Right renal cortex interstitium (tissue), 3 donors: ENCODE measurements around the gene NECAP2. TPM values are rescaled to one million over a fixed set of nuclear protein-coding genes. Genes with fewer than 3 reads are reported as not detected.
"Not testable (repeated sequence)": the region's sequence is repeated elsewhere in the genome, so short reads cannot be mapped to it uniquely, and the experiment has no call there.

ENCODE experiments used
- DNase-seq, 3 donors: peaks; one replicate each; pipeline ENCODE4 v3.0.0-alpha.2; 2013; ENCODE audit warnings: low read depth in 3 of 3, low spot score in 2 of 3
- polyA plus RNA-seq, 3 donors: library from polyadenylated mRNA; unstranded; fragments of 120-200 nt; gene quantifications; one replicate each; pipeline ENCODE4 v1.2.1, GENCODE V29; 2013; ENCODE audit not compliant: insufficient read length in 3 of 3

The NECAP2 gene
- polyA plus RNA-seq, 3 donors: 65.7 to 69.6 (median 67.3) TPM

DNA sequence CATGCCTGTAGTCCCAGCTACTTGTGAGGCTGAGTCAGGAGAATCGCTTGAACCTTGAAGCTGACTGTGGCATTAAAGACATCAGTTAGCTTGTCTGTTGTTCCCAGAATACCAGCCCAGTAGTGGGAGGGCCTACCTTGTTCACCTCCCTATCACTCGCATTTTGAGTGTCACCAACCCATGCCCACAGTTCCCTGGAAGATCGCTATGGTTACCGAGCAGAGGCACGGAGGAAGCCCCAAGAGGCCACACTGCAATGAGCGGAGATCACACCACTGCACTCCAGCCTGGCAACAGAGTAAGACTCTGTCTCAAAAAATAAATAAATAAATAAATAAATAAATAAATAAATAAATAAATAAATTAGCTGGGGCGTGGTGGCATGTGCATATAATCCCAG, 52.4 kb downstream of the NECAP2 start:
- DNase-seq: not testable (repeated sequence)

DNA sequence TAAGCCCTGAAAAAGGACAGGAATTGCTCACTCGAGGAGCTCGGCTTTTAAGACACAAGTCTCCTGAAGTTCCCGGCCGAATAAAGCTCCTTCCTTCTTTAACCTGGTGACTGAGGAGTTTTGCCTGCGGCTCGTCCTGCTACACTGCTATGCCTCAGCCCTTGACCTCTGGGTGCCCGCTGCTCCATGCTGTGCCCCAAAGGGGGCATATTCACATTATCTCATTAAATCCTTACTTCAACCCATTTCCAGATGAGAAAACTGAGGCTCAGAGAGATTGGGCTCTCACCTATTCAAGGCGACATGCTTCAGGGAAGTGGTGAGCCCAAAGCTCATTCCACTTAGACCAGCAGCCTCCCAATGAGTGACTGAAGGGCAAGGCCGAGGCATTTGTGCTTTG, 53.2 kb downstream of the NECAP2 start:
- DNase-seq: not testable (repeated sequence)

DNA sequence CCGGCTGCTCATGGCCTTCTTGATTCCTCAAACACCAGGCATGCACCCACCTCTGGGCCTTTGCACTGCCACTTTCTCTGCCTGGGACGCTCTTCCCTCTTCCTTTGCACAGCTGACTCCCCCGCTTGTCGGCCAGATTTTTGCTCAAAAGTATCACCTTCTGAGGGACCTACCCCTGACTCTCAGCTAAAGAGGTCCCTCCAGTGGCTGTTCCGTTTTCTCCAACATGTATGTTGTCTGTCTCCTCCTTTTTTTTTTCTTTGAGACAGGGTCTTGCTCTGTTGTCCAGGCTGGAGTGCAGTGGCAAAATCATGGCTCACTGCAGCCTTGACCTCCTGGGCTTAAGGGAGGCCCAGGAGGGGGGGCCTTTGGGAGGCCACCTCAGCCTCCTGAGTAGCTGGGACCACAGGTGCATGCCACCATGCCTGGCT, 57.0 kb downstream of the NECAP2 start:
- DNase-seq: not testable (repeated sequence)

DNA sequence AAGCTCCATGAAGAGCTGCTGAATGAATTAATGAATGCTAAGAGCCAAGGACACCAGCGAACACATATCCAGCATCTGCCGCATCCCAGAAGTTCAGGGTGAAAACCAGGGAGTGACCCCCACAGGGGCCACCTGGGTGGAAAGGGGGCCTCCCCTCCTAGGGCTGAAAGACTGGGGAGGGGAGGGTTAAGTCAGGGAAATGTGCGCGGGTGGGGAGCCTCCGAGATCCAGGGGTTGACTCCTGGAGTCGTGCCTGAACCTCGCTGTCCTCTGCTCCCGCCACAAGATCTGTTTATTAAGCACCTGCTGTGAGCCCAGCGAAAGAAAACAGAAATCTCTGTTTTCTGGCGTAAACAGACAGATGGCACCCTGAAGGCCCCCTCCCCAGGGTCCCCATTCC, 57.5 kb downstream of the NECAP2 start:
- not testable (repeated sequence) for DNase-seq

DNA sequence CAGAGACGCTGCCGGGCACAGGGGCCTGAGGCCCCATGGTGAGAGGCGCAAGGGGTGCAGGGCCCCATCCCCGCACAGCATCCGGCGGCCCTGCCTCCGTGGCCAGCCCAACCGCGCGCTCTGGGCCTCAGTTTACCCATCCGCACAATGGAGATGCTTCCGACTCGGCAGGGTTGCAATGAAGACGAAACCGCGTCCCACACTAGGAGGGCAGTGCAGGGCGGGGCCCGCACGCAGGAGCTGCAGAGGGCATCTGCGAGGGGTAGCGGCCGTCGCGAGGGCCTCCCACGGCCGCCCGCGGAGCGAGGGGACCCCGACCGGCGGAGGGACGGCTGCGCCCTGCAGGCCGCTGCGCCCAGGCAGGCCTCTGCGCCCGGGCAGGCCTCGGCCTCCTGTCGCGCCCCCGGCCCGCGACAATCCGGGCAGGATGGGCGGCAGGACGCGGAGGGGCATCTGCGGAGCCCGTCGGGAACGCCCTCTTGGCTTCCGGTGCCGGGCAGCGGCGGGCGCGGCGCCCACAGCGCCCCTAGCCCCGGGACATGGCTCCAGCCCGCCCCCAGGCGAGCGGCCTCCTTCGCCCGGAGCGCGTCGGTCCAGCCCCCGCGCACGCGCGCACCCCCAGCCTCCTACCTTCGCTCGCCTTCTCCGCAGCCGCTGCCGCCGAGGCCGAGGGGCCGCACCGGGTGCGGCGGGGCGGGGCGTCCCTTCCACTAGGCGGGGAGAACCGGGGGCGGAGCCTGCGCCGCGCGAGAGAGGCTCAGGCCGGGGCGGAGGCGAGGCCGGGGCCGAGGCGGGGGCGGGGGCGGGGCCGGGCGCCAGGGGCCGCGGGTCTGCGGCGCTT, 58.3 kb downstream of the NECAP2 start:
- DNase-seq: peak; percentile 61 to 83 (median 80)

DNA sequence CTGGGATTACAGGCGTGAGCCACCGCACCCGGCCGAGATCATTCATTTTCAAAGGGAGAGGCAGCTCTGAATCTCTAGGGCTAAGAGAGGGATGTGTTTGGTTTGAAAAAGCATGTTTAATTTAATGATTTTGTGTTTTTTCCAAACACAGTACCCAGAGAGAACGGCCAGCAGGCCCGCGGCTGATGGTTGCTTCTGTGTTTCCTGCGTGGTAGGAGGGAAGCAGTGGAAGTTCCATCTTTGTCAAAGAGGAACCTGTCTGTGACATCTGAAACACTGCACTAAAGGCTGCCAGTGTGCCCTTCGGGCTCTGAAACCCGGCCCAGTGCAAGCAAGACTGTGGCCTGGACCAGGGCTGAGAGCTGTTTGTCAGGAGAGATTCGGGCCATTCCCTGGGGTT, 59.9 kb downstream of the NECAP2 start:
- DNase-seq: not testable (repeated sequence)

DNA sequence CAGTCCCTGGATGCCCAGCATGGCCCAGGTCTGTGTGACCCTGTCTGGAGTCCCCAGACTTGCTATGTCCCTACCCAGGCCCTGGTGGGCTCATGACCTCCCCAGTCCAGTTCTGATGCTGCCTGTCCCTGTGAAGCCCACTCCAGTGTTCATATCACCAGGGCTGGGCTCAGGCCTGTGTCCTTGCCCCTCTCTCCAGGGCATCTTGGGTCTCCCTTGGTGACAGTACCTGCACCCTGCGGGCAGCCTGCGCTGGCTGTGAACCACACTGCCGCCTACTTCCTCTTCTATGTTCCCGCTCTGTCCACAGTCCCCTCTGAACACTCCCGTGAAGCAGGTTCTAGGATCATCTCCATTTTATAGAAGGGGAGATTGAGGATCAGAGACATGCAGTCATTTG, 60.5 kb downstream of the NECAP2 start:
- DNase-seq: not testable (repeated sequence)

DNA sequence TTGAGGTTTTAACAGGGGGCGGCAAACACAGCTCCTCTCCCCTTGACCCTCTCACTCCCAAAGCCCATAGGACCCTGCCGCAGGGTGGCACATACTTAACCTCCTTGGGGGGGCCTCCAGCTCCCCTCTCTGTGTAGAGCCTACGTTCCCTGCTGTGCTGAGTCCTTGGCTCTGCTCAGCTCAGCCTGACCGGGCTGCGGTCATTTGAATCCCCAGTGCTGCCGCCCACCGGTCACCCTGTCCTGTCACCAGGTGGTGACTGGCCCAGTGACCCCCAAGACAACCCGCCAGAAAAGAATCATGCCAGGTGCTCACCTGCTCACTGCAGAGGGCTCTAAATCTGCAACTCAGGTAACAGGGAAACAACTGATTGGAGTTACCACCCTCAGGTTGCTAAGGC, 60.9 kb downstream of the NECAP2 start:
- DNase-seq: not testable (repeated sequence)

DNA sequence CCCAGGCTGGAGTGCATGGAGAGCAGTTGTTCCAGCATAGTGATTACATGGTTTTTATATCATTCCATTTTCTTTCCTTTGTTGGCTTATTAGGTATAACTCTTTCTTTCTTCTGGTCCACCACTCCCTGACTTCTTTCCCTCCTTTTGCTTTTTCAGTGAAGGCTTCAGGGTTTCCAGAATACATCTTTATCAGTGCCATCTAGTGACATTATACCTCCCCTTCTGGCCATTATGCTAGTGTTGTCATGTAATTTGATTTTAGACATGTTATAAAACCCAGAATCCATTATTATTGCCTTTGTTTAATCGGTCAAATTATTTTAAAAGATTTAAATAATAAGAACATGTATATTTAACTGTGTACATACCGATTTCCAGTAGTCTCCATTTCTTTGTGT, 63.0 kb downstream of the NECAP2 start:
- DNase-seq: no peak

DNA sequence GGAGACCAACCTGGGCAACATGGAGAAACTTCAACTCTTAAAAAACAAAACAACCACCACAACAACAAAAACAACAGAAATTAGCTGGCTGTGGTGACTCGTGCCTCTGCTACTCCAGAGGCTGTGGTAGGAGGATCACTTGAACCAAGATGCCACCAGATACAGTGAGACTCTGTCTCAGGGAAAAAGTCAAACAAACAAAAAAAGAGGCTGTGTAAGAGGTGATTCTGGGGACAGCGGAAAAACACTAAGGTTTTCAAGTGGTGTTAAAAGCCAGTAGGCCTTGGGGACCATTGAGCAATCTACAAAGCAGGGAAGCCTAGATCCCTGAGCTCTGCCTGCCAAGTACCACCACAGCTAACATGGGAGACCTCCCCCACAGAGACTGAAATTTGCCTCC, 65.3 kb downstream of the NECAP2 start:
- not testable (repeated sequence) for DNase-seq

DNA sequence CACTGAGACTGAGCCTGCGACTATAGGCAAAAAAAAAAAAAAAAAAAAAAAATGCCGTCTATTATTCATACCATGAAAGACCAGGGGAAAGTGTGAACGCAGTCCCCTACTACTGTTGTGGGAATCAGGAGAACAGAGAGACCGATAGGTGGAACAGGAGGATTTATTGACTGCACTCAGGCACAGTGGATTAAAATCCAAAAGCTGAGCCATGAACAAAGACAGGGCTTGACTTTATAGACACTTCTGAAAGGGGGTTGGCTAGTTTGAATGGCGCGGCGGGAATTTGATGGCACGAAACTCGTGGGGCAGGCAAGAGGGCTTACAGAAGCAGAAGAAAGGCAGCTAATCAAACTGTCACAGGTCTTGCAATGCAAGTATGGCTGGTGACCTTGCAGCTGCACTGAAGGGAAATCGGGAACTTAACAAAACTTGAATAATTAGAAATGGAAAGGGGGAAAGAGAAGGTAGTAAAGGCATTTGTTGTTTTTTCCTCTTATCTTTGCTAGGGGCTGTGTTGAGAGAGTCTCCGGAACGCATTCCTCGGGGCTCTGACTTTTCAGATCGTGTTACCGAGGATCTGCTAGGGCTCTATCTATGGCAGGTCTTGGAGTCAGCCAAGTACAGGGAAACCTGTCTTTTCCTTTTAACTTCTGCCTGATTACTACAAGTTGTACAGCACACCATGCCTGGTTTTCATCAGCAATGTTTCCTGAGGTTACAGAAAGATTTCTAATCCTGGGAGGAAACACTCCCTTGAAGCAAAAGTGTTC, 66.0 kb downstream of the NECAP2 start:
- not testable (repeated sequence) for DNase-seq

DNA sequence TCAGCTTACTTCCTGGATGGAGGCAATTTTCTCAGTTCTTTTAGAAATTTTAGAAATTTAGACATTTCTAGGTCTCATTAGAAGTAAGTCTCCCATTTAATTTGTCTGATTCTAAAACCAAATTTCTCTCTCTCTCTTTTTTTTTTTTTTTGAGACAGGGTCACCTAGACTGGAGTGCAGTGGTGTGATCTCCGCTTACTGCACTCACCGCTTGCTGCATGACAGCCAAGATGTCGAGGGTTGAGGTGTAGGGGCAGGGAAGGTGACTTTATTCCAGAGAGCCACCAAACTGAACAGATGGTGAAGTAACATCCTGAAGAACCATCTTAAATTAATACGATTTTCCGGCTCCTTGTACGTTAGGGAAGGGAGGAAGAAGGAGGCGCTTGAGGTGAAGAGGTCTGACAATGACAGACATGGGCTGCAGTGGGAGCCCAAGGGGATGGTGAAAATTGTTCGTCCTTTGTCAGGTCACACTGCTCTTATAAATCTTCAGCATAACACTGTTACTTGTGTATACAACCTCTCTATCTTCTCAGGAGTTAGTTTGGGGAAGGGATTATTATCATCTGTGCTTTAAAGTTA, 68.4 kb downstream of the NECAP2 start:
- not testable (repeated sequence) for DNase-seq

Other genes with a start within 250 kb of the NECAP2 start
- gene ARHGEF19, start 228.1 kb upstream of the NECAP2 start, polyA plus RNA-seq: 10 to 100 TPM; 15.9 to 20.1 (median 18.9) TPM
- 1 to 10 TPM; 3.7 to 6.0 (median 5.5) TPM for gene CPLANE2, start 203.5 kb upstream of the NECAP2 start, polyA plus RNA-seq
- 10 to 100 TPM; 17.2 to 21.1 (median 19.0) TPM for gene FBXO42, start 88.2 kb upstream of the NECAP2 start, polyA plus RNA-seq
- 100 to 1,000 TPM; 100 to 111 (median 107) TPM for gene SZRD1, start 73.5 kb upstream of the NECAP2 start, polyA plus RNA-seq
- gene SPATA21, start 3.3 kb upstream of the NECAP2 start, polyA plus RNA-seq: under 1 TPM in 1 of 3 donors, not detected in 2; 0.08 TPM
- not detected for gene RNU1-1, start 73.6 kb downstream of the NECAP2 start, polyA plus RNA-seq
- 100 to 1,000 TPM in 1 of 3 donors, 10 to 100 TPM in 2; 67.7 to 126 (median 88.9) TPM for gene NBPF1, start 172.8 kb downstream of the NECAP2 start, polyA plus RNA-seq
- not detected for gene RNU1-3, start 226.2 kb downstream of the NECAP2 start, polyA plus RNA-seq